GM12878 (cell line): ENCODE measurements around the gene PROX2. TPM values are rescaled to one million over a fixed set of nuclear protein-coding genes. Genes with fewer than 3 reads are reported as not detected.

Experiments
- ATAC-seq: fragments of 200-7000 bp; cut with Tn5 transposase; 3 replicates; pipeline ENCODE4 v1.9.1; 2020; ENCODE audit warnings: mild to moderate bottlenecking, moderate library complexity
- BruUV-seq: library from RNA; stranded (reverse); fragments of 400-500 nt; replicated peaks from 2 replicates; lab custom pipeline; 2021; lab: Mats Ljungman, UMichigan
- CTCF ChIA-PET: fragments of 300-600 bp; sonication (Branson Sonifier 250); formaldehyde crosslinking; extraction: SDS; loops from one replicate; lab custom pipeline; 2021; ENCODE audit warnings: inconsistent platforms; lab: Yijun Ruan, JAX
- POLR2A ChIA-PET: fragments of 350-600 bp; formaldehyde crosslinking; extraction: SDS; loops from one replicate; lab custom pipeline; 2021; ENCODE audit warnings: inconsistent platforms; lab: Charles Lee
- RAD21 ChIA-PET: fragments of 300-600 bp; sonication (Branson Sonifier 250); formaldehyde crosslinking; loops from one replicate; lab custom pipeline; 2023; ENCODE audit warnings: antibody characterized with exemption; ENCODE audit not compliant: unreplicated experiment; lab: Charles Lee
- SMC1A ChIA-PET: fragments of 300-600 bp; sonication (Branson Sonifier 250); formaldehyde crosslinking; loops from one replicate; lab custom pipeline; 2023; ENCODE audit not compliant: unreplicated experiment, uncharacterized antibody; lab: Charles Lee
- DNase-seq: peaks from one replicate; pipeline ENCODE4 v3.0.0-alpha.2; 2011; ENCODE audit warnings: low read depth, low spot score
- FAIRE-seq: peaks from 3 replicates; lab custom pipeline; 2011; peaks lifted over from hg19 to GRCh38; lab: Jason Lieb, UNC
- H2AFZ ChIP-seq: 2 replicates; pipeline ENCODE4 v1.6.0; 2011; ENCODE audit warnings: low read depth, low read length, control low read depth; ENCODE audit not compliant: control insufficient read depth
- H3K27ac ChIP-seq: 2 replicates; pipeline ENCODE4 v1.5.1; 2011; ENCODE audit warnings: control low read depth; ENCODE audit not compliant: control insufficient read depth, insufficient read depth
- H3K27me3 ChIP-seq, 2 experiments: replicated peaks in 1 of 2; 2 replicates each; pipeline versions ENCODE4 v1.6.0 to v1.6.1; 2011; ENCODE audit warnings: low read length in 1 of 2; ENCODE audit not compliant: control insufficient read depth in 2 of 2, insufficient read depth in 2 of 2
- H3K36me3 ChIP-seq, 2 experiments: 2 replicates each; pipeline ENCODE4 v1.5.1; 2011; ENCODE audit warnings: low read length in 1 of 2; ENCODE audit not compliant: control insufficient read depth in 2 of 2, insufficient read depth in 2 of 2
- H3K4me1 ChIP-seq: 2 replicates; pipeline ENCODE4 v1.6.1; 2011; ENCODE audit warnings: mild to moderate bottlenecking, low read length, moderate library complexity, mixed read lengths; ENCODE audit not compliant: control insufficient read depth, insufficient read depth
- H3K4me2 ChIP-seq: 2 replicates; pipeline ENCODE4 v1.6.0; 2011; ENCODE audit warnings: control low read depth; ENCODE audit not compliant: control insufficient read depth, insufficient read depth
- H3K4me3 ChIP-seq: fragments of 200-600 bp; sonication (generic); 2 replicates; pipeline ENCODE4 v1.5.1; 2016
- H3K79me2 ChIP-seq: 2 replicates; pipeline ENCODE4 v1.6.0; 2011; ENCODE audit warnings: low read length; ENCODE audit not compliant: control insufficient read depth, insufficient read depth
- H3K9ac ChIP-seq: 2 replicates; pipeline ENCODE4 v1.8.0; 2011; ENCODE audit warnings: low read length, control low read depth, mixed read lengths; ENCODE audit not compliant: control insufficient read depth, insufficient read depth
- H3K9me3 ChIP-seq: replicated peaks from 3 replicates; pipeline ENCODE4 v1.5.1; 2011; ENCODE audit warnings: mild to moderate bottlenecking, low read length; ENCODE audit not compliant: control insufficient read depth, insufficient read depth
- H4K20me1 ChIP-seq: 2 replicates; pipeline ENCODE4 v1.6.0; 2011; ENCODE audit not compliant: control insufficient read depth, insufficient read depth
- CEBPB ChIP-seq, 2 experiments: fragments of 150-350 bp in 1 of 2; IDR thresholded peaks; 2 replicates each; pipeline ENCODE4 v1.6.1; 2012 to 2014; ENCODE audit warnings: low read depth in 2 of 2, low read length in 2 of 2, borderline replicate concordance in 1 of 2, inconsistent platforms in 1 of 2
- EZH2 ChIP-seq: IDR thresholded peaks from 2 replicates; pipeline ENCODE4 v1.6.1; 2012; ENCODE audit warnings: low read depth, mild to moderate bottlenecking, control low read depth, inconsistent platforms, low read length, borderline replicate concordance; ENCODE audit not compliant: control insufficient read depth
- JUND ChIP-seq: IDR thresholded peaks from 2 replicates; pipeline ENCODE4 v1.6.1; 2012; ENCODE audit warnings: low read depth, mild to moderate bottlenecking, low read length, improper control_type of control experiment, moderate library complexity
- KDM1A ChIP-seq: fragments of 200-600 bp; sonication (generic); IDR thresholded peaks from 2 replicates; pipeline ENCODE4 v1.6.1; 2016; ENCODE audit warnings: borderline replicate concordance
- NFXL1 ChIP-seq: fragments of 450-650 bp; IDR thresholded peaks from 2 replicates; pipeline ENCODE4 v1.6.1; 2017; ENCODE audit warnings: antibody characterized with exemption, mild to moderate bottlenecking, borderline replicate concordance
- NR2C2 ChIP-seq: IDR thresholded peaks from 2 replicates; pipeline ENCODE4 v1.6.1; 2011; ENCODE audit warnings: borderline replicate concordance, low read depth; ENCODE audit not compliant: control insufficient read depth, insufficient read length
- NR2F1 ChIP-seq: fragments of 450-650 bp; conservative IDR thresholded peaks from 2 replicates; pipeline ENCODE4 v1.6.1; 2017; ENCODE audit warnings: mild to moderate bottlenecking
- RFX5 ChIP-seq: IDR thresholded peaks from 2 replicates; pipeline ENCODE4 v1.6.1; 2011; ENCODE audit warnings: low read depth, low read length, improper control_type of control experiment
- SIN3A ChIP-seq: IDR thresholded peaks from 2 replicates; pipeline ENCODE4 v1.6.1; 2012; ENCODE audit warnings: low read depth, low read length, improper control_type of control experiment
- SP1 ChIP-seq: IDR thresholded peaks from one replicate; pipeline ENCODE4 v1.6.1; 2011; ENCODE audit warnings: low read depth, low read length
- ZZZ3 ChIP-seq: IDR thresholded peaks from 2 replicates; pipeline ENCODE4 v1.6.1; 2011; ENCODE audit warnings: low read depth; ENCODE audit not compliant: control insufficient read depth, insufficient read length
- WGBS: methylation state at CpG from one replicate; pipeline ENCODE4 v1.1.6; 2016; ENCODE audit warnings: low lambda C conversion rate; ENCODE audit not compliant: insufficient replicate concordance, insufficient coverage; ENCODE audit errors: missing lambda C conversion rate; 5-methylcytosine and 5-hydroxymethylcytosine counted together
- in situ Hi-C: fragments of 300-500 bp; cut with MboI; formaldehyde crosslinking; loops from 9 replicates; pipeline ENCODE4 v1.14.3; 2018; ENCODE audit warnings: mixed read lengths
- intact Hi-C: fragments of 100-400 bp; cut with micrococcal nuclease; formaldehyde crosslinking; loops from one replicate; pipeline ENCODE4 v1.14.2; 2022; ENCODE audit not compliant: unreplicated experiment
- polyA plus RNA-seq, 11 experiments: library from polyadenylated mRNA; depleted of rRNA in 4 of 11; unstranded in 6 of 11; stranded (reverse) in 5 of 11; fragments of >200 nt; fragmentation: Nextera tagmentation in 4 of 11; fragmentation: Illumina TruSeq in 1 of 11; extraction: Ambion mirVana in 4 of 11; extraction: Trizol in 1 of 11; gene quantifications; 1 replicate in 1 of 11; 2 replicates in 10 of 11; pipeline versions ENCODE4 v1.2.1 to v1.2.3, GENCODE V29; 2011 to 2016; ENCODE audit warnings: inconsistent platforms in 2 of 11, missing spikeins in 2 of 11, low read depth in 1 of 11
- total RNA-seq, 4 experiments: library from RNA; depleted of rRNA in 3 of 4; stranded (reverse); fragments of >200 nt in 3 of 4; fragmentation: Illumina TruSeq in 1 of 4; extraction: Trizol in 1 of 4; gene quantifications; 2 replicates each; pipeline versions ENCODE4 v1.2.1 to v1.2.3, GENCODE V29; 2013 to 2021
- TF ChIP-seq, protein P1 (sequence below): IDR thresholded peaks from 2 replicates; pipeline ENCODE4 v1.6.1; 2012; ENCODE audit warnings: low read depth, low read length, improper control_type of control experiment
- TF ChIP-seq, protein P2 (sequence below): fragments of 450-650 bp; formaldehyde crosslinking; IDR thresholded peaks from 2 replicates; pipeline ENCODE4 v1.4.0; 2022; ENCODE audit warnings: mild to moderate bottlenecking, moderate library complexity
- TF ChIP-seq, protein P3 (sequence below): IDR thresholded peaks from 2 replicates; pipeline ENCODE4 v1.6.1; 2011; ENCODE audit warnings: borderline replicate concordance, low read depth, mild to moderate bottlenecking, moderate library complexity, mixed read lengths, low read length; ENCODE audit not compliant: insufficient read depth; ENCODE audit errors: extremely low read length
- TF ChIP-seq, protein P4 (sequence below): fragments of 450-650 bp; IDR thresholded peaks from 2 replicates; pipeline ENCODE4 v1.6.1; 2017; ENCODE audit warnings: mild to moderate bottlenecking, low read depth, inconsistent platforms; ENCODE audit not compliant: poor library complexity, severe bottlenecking

Gene PROX2
- total and polyA plus RNA-seq, 10 of the 15 experiments (the other 5 are each of a cell fraction or from before 2014, with no cell fraction given) = 0.04 to 0.42 (median 0.19) TPM

DNA sequence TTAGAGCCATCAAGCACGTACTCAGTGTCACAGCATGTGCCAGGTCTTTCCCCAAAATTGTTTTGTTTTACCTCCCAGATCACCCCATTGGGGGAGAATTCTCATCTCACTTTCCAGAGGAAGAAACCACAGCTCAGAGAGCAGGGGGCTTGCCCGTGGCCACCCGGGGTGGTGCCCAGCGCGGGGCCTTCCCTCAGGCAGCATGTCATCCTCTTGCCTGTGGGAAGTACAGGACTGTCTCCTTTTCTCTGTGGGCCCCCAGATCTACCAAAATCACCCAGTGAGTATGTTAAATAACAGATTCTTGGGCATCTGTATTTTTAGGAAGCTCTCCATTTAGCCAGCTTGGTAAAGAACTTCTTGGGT is 41.2 kb upstream of the PROX2 start:
- CTCF ChIA-PET = interaction anchor here (0.5 to 4.7 kb wide), 9 partner anchors 9 to 308 kb away, joined by 3 to 24 read pairs (median 3); no protein-coding TSS in a partner anchor
- Histone ChIP-seq H3K27ac (no peak overlapping the region), H3K4me2 (no peak overlapping the region), H3K4me3 (no peak overlapping the region), H3K4me1 (no peaks in the 10 kb centered on the region), H4K20me1 (no peaks in the 10 kb centered on the region), H3K27me3 (no peaks in the 10 kb centered on the region), H3K36me3 (no peaks in the 10 kb centered on the region), H2AFZ (no peak overlapping the region), H3K79me2 (no peaks in the 10 kb centered on the region), H3K9ac (no peak overlapping the region), H3K9me3 (no peaks in the 10 kb centered on the region)
- WGBS = 94% methylated on average over 5 of the region's 5 CpGs
- ATAC-seq = no peak
- RAD21 ChIA-PET = interaction anchor here (0.6 to 2.5 kb wide), 4 partner anchors 11 to 171 kb away, joined by 4 to 8 read pairs (median 6); no protein-coding TSS in a partner anchor
- no TSS peak for BruUV-seq
- POLR2A ChIA-PET = no interaction called here
- intact Hi-C loops = no loop called here
- FAIRE-seq = no peak
- in situ Hi-C loops = no loop called here
- no peak for DNase-seq
- SMC1A ChIA-PET = interaction anchor here (1.4 to 1.7 kb wide), 2 partner anchors 56 to 171 kb away, joined by 4 to 7 read pairs; no protein-coding TSS in a partner anchor
- TF ChIP-seq, protein P1, sequence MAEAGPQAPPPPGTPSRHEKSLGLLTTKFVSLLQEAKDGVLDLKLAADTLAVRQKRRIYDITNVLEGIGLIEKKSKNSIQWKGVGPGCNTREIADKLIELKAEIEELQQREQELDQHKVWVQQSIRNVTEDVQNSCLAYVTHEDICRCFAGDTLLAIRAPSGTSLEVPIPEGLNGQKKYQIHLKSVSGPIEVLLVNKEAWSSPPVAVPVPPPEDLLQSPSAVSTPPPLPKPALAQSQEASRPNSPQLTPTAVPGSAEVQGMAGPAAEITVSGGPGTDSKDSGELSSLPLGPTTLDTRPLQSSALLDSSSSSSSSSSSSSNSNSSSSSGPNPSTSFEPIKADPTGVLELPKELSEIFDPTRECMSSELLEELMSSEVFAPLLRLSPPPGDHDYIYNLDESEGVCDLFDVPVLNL = no peak
- TF ChIP-seq RFX5 (no peak), SP1 (no peak), JUND (no peak), NFXL1 (no peak), EZH2 (no peak), CEBPB (IDR thresholded peaks at IDR 0.05; ENCODE audit: borderline replicate concordance in 1 of 2, low read depth in 2 of 2, low read length in 2 of 2) (no peak), NR2F1 (no peak), ZZZ3 (no peak), SIN3A (no peak), KDM1A (no peak), NR2C2 (no peak)
- TF ChIP-seq, protein P2, sequence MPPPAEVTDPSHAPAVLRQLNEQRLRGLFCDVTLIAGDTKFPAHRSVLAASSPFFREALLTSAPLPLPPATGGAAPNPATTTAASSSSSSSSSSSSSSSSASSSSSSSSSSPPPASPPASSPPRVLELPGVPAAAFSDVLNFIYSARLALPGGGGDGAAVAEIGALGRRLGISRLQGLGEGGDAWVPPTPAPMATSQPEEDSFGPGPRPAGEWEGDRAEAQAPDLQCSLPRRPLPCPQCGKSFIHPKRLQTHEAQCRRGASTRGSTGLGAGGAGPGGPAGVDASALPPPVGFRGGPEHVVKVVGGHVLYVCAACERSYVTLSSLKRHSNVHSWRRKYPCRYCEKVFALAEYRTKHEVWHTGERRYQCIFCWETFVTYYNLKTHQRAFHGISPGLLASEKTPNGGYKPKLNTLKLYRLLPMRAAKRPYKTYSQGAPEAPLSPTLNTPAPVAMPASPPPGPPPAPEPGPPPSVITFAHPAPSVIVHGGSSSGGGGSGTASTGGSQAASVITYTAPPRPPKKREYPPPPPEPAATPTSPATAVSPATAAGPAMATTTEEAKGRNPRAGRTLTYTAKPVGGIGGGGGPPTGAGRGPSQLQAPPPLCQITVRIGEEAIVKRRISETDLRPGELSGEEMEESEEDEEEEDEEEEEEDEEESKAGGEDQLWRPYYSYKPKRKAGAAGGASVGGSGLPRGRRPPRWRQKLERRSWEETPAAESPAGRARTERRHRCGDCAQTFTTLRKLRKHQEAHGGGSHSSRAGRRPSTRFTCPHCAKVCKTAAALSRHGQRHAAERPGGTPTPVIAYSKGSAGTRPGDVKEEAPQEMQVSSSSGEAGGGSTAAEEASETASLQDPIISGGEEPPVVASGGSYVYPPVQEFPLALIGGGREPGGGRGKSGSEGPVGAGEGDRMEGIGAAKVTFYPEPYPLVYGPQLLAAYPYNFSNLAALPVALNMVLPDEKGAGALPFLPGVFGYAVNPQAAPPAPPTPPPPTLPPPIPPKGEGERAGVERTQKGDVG (CRISPR knock-in tag) = no peak
- TF ChIP-seq, protein P3, sequence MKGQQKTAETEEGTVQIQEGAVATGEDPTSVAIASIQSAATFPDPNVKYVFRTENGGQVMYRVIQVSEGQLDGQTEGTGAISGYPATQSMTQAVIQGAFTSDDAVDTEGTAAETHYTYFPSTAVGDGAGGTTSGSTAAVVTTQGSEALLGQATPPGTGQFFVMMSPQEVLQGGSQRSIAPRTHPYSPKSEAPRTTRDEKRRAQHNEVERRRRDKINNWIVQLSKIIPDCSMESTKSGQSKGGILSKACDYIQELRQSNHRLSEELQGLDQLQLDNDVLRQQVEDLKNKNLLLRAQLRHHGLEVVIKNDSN = no peak
- TF ChIP-seq, protein P4, sequence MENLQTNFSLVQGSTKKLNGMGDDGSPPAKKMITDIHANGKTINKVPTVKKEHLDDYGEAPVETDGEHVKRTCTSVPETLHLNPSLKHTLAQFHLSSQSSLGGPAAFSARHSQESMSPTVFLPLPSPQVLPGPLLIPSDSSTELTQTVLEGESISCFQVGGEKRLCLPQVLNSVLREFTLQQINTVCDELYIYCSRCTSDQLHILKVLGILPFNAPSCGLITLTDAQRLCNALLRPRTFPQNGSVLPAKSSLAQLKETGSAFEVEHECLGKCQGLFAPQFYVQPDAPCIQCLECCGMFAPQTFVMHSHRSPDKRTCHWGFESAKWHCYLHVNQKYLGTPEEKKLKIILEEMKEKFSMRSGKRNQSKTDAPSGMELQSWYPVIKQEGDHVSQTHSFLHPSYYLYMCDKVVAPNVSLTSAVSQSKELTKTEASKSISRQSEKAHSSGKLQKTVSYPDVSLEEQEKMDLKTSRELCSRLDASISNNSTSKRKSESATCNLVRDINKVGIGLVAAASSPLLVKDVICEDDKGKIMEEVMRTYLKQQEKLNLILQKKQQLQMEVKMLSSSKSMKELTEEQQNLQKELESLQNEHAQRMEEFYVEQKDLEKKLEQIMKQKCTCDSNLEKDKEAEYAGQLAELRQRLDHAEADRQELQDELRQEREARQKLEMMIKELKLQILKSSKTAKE = no peak
